OCI-M1 (cell line): ENCODE measurements around the gene MYO1E.
"Not testable (repeated sequence)": the region's sequence is repeated elsewhere in the genome, so short reads cannot be mapped to it uniquely, and the experiment has no call there.

Source experiments
- DNase-seq: peaks from one replicate; lab custom pipeline; 2025; lab: John Stamatoyannopoulos, UW

The MYO1E gene

DNA sequence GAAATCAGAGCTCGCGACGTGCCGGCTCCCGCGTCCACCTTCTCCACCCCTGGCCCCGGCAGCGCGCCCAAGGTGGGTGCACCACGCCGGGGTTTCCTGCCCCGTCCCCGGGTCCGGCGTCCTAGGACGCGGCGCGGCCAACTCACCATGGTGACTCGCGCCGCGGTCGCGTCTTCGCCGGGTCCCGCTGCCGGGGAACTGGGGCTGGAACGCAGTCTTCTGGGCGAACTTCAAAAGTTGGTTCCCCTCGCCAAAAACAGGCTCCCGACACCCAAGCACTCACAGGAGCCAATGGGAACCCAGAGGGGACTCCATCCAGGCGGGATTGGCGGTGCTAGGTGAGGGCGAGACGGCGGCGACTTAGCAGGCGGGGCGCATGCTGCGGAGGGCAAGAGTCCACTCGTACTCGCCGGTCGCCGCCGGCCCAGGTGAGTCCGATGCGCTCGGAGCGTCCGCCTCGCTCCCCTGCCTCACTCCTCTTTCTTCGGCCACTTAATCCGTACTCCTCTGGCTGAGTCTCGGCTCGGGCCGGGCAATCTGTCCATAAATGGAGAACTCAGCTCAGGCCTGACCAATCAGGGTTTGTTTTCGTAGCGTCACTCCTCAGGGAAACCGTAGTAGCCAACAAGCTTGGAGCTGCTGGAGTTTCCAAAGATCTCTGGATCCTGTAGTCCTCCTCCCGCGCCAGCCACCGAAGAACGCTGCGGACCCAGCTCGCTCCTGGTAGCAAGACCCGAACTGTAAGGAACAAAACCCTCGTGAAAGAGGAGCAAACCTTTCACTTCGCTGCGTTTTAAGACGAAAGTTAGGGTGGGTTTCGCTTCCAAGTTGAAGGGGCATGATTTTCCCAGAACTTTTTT, at the start of gene MYO1E:
MYO1E (minus strand) TSS at position 520 of the 860 bp plus-strand sequence; CDS start at position 149, 371 bp downstream.
- peak; percentile 88 for DNase-seq

DNA sequence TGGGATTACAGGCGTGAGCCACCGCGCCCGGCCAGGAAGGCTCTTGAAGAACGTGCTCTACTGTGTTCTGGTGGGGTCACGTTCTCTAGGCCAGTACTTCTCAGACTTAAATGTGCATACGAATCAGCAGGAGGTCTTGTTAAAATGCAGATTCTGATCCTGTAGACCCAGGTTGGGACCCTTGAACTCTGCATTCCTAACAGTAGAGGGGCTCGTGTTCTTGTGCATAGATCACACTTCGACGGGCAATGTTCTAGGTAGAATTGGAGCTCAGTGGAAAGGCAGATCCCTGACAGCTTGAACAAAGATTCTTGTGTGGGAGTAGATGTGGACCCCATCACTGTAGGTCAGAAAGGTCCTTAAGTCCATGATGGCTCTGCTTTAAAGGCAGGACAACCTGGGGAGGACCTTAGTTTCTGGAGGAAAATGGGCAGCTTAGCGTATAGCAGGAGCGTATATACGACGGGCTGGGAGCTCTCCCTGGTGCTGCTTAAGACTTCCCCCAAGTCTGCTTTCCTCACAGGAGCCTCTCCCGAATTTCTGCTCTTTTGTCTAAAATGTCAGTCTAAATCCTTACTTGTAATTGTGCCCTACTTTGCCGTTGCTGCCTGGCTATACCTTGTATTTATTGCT, 48.4 kb upstream of the MYO1E start:
- no peak for DNase-seq

DNA sequence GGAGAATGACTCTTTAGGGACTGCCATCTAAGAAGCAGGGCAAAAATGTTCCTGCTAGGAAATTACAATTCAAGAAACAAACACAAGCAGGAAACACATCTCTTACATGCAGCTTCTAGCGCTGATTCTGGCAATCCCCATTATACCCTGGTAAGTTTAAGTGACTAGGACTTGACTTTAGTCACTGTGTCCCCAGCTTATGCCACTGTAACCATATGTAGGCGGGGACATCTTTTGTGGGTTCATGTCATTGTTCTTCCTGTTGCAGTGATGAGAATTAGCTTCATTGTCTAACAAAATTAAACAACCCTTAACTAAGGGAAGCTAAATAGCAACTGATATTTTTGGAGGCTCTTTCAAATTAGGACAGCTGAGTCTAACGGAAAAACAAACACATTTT, 47.4 kb upstream of the MYO1E start:
- no peak for DNase-seq

DNA sequence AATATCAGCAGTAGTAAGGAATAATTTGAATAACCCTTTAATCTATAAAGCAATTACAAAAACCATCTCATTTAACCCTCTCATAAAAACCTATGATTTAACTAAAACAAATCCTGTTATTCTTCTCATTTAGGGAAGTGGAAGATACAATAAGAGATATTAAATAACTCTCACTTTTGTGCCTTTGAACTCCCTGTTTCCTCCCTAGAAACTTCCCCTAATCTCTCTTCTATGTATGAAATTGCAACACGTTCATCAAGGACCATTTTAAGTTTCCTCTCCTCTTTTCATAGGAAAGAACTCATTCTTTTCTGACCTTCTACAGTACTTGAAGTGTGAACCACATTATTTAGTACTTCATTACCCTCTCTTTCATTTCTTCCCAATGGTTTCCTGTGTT, 46.5 kb upstream of the MYO1E start:
- no peak for DNase-seq

DNA sequence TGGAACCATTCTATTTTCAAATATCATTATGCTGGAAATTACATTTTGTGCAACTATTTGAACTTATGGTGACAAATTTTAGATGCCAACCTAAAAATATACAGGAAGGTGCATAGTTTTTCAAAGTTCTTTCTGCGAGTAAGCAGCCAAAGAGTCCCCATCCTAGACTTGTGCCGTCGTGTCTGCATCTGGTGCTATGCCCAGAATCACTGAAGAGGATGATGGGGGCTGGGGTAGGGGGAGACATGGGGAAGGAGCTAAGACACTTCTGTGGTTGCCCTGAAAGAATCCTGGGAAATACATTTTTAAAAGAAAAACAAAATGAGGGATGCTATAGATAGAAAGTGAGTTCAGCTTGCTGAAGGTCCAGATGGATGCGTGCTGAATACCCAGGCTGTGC, 44.1 kb upstream of the MYO1E start:
- no peak for DNase-seq

DNA sequence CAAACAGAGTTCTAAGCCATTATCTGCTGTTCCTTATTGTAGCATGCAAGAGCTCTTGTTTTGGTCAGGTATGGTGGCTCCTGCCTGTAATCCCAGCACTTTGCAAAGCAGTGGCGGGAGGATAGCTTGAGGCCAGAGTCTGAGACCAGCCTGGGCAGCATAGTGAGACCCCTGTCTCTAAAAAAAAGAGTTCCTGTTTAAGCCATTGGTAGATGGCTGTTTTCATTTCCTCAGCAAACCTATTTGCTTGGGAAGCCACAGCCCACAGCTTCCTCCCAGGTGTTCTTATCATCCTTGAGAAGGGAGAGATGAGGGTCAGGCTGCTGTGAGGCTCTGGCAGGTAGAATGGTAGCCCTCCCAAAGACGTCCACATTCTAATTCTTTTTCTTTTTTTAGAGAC, 40.9 kb upstream of the MYO1E start:
- DNase-seq: no peak

DNA sequence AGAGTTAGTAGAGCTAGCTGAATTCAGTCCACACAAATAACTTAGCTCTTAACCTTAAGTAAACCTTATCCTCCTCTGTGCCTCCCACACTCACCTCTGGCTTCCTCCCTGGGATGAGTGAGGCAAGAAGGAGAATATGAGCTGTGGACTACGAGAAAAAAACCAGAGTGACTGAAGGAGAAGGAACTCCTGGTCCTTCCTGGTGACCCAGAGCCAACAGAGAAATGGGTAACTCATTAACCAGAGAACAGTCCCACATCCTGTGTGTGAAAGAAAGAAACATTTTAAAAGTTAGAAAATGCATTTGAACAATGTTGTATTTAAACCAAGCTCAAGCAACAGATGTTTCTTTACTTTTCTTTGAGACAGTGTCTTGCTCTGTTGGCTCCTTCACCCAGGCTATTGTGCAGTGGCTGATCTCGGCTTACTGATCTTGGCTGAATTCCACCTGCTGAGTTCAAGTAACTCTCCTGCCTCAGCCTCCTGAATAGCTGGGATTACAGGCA, 37.8 kb upstream of the MYO1E start:
- DNase-seq: no peak

DNA sequence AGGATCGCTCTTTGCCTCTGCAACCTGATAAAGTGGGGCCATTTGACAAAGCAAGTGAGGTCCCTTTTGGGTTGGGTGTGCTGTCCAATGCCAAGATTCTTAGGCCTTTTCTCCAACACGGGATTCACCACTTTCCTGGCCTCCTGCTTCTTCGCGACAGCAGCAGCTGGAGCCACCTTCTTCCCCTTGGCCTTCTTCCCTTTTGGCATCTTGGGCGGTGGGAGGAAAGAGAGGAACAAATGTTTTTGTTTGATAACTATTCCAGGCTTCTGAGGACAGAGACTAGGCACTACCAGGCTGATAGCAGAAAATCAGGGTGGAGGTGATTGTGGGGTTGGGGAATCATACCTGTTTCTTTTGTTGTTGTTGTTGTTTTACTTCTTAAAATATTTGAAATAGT, 35.3 kb upstream of the MYO1E start:
- no peak for DNase-seq

DNA sequence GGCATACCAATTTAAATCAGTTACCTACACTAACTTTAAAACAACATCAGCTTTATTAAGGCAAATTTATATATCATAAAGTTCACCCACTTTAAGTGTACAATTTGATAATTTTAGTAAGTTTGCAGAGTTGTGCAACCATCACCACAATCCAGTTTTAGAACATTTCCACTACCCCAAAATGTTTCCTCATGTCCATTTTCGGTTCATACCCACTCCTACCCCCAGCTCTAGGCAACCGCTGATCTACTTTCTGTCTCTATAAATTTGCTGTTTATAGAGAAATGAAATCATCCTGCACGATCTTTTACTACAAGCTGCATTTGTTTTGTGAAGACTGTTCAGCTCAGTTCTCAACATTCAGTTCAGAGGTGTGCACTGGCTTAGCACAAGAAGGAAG, 33.8 kb upstream of the MYO1E start:
- no peak for DNase-seq

DNA sequence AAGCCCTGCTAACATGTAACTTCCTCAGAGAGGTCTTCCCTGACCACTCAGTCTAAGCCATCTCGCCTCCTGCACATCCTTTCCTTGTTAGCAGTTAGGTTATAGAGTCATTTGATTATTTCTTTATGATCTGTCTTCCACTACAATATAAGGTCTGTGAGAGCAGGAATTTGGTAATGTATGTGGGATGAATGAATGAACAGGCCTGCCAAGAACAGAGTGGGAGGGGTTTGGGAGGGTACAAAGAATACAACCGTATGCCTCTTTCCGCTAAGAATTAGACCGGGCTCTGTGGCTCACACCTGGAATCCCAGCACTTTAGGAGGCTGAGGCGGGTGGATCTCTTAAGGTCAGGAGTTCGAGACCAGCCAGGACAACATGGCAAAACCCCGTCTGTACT, 32.4 kb upstream of the MYO1E start:
- DNase-seq: no peak

DNA sequence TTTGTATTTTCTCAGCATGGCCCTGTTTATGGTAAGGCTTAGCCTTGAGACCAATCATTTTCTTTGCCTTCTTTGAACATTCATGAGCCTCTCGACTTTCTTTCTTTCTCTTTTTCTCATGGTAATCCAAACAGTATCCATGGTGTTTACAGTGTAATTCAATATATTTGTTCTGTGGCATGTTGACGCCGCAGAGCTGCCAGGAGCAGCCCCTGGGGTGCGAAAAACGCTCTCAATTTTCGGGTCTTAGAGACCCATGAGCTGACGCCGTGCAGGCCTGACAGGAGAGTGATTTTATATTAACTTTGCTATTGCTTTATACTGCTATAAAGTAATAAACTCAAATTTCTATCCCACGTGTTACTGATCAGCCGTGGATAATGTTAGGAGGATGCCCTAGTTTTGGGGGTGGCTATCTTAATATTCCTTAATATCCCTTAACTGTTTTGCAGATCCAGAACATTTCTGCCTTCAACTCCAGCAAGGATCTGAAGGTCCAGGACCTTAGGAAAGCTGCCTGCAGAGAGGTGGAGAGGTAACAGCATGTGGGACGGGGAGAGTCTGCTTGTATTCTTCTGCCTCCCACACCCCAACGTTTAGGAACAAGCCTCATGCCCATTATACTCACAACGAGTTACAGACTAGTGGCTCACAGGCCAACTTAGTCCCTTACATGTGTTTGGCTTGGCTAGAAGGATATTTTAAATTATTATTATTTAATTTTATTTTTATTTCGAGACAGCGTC, 29.3 kb upstream of the MYO1E start:
- no peak for DNase-seq

DNA sequence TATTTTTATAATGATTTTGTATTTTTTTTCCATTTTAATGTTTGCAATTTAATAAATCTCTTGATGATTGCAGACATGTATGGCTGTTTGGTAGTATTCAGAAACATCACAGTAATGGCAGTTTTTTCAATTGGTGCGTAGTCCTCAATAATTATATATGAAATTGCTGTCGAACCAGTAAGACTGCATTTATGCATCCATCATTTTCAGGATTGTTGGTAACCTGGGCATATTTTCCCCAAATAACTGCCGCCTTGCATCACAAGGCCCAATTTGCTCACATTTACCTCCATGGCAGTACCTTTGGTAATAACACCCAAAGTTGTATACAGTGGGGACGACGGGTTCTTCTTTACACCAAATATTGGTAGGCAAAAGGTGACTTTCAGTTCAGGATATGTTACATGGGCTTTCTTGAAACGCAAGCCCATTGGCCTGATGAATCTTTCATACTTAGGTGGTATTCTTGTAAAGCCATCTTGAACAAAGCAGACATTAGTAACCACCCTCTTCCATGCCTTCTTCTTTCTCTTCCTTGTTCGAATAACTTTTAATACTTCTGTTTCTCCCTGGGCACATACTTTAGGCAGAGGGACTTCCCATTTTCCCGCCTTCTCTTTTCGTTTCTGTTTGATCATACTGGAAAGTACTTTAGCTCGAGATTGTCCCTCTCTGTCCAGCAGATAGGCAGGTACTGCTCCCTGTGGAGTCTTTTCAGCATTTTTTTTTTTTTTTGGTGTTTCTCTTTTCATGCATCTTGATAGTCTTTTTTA, 28.6 kb upstream of the MYO1E start:
- DNase-seq: not testable (repeated sequence)

DNA sequence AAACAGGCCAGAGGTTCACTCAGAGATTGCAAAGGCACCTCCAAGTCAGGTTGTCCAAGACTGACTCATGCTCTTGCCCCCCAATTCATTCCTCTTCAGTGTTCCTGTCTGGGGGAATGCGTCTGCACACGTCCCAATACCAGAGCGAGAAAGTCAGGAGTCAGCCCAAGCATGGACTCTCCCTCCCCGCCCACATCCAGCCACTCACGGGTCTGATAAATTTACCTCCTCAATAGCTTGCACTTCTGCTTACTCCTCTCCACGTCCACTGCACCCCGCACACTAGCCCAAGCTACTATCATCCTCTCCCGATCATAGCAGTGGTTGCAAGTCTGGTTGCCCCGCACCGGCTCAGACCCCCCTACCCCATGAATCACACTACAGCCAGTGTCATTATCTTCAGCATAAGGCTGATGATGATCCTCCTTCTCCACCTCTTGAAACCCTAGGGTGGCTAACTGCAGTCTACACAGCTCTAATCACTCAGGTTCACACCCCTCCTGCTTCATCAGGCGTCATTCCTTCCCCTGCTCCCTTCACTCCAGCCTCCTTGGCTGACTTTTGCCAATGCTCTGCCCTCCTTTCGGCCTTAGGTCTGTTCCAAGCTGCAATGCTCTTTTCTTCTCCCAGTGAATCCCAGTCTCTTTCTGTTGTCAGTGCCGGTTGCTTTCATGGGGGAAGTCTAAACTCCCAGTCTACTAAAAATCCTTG, 27.6 kb upstream of the MYO1E start:
- DNase-seq: no peak

DNA sequence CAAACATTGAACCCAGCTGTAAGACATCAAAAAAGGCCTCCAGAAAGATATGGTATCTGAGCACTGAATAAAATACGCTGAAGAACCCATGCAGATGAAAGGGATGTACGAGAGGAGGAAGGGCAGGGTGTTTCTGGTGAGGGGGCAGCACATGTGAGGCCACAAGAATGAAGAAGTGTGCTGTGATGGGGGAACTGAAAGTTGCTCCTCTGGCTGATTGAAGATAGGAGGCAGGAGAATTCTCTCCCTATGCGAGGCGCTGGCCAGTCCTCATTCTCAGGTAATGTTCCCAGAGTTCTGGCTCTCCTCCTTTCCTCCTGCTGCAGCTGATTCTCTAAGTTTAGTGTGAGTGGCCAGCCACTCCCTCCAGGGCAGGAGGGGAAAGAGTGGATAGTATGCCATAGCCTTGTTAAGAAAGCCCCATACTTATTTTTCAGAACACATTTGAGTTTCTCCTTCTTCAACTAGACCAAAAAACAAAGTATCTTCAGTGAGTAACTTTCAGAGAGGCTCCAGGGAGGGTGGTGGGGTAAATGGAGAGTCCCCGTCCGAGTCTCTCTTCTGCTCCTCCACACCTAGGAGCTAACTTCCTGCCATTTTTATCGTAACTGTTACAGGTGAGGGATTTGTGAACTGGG, 26.9 kb upstream of the MYO1E start:
- peak; percentile 41 for DNase-seq

DNA sequence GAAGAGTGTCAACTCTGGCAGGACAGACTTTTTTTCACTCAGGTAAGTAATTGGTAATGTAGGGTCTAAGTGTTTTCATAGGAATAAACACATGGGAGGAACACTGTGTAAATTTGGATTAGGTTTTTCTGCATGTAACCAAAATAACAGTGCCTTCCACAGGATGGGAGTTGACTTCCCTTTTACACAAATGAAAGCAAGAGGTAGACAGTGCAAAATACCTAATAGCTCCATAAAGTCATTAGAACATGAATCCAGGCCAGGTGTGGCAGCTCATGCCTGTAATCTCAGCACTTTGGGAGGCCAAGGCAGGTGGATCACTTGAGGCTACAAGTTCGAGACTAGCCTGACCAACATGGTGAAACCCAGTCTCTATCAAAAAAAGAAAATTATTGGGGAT, 25.5 kb upstream of the MYO1E start:
- DNase-seq: no peak

DNA sequence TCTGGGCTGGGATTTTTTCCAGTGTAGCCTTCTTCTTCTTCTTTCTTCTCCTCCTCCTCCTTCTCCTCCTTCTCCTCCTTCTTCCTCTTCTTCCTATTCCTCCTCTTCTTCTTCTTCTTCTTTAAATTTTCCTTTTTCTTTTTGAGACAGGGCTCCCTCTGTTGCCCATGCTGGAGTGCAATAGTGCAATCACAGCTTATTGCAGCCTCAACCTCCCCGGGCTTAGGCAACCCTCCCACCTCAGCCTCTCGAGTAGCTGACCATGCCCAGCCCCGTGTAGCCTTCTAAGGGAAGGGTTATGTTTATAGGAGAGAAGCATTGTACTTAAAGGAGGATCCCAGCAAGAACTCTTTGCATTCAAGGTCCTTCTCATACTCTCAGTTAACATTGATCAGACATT, 24.0 kb upstream of the MYO1E start:
- DNase-seq: no peak

DNA sequence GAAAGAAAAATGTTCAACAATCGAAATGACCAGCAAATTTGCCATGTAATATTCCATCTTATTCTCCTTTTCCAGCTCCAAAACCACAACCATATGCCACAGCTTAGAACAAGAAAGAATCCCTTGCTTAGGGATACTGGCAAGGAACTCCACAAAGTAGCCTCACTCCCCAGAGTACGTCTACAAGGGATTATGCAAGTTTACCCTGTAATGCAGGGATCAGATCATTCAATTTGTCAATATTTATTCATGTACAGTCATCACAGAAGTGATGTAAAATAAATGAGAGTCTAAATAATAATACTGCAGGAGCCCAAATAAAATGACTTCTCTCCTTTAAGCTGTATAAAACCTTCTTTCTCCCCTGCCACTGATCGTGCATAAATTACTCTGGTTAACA, 23.5 kb upstream of the MYO1E start:
- no peak for DNase-seq

DNA sequence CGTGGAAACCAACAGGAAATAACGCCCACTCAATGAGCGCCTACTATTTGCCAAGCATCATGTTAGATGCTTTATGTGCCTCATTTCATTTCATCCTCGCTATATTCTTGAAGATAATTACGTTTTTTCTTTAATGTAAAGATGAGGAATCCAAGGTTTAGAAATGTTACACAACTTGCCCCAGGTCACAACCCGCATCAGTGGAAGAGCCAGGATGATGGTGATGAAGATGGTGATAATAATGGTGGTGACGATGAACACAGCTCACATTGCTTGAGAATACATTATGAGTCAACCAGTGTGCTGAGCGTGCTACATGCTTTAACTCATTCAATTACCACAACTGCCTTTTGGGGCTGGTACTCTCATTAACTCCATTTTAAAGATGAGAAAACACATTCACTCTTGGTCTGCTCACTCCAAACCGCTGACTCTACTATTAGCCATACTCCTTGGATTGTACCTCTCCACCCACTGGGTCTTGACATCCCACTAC, 21.5 kb upstream of the MYO1E start:
- DNase-seq: no peak

DNA sequence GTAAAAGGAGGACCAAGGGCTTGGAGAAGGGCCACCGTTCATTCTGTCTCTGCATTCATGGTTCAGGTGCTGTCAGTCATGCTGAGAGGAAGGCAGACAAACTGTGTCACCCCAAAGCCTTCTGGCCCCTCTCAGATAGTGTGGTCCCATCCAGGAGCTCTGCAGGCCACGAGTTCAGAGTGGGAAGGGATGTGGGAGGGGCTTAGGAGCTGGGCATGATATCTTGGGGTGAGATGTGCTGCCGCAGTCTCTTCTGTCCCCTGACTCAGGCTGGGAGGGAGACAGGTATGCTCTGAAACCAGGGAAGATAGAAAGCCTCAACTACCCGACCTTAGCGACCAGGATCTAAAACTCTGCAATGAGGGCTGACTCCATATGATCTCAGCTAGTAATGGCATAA, 19.6 kb upstream of the MYO1E start:
- DNase-seq: no peak

DNA sequence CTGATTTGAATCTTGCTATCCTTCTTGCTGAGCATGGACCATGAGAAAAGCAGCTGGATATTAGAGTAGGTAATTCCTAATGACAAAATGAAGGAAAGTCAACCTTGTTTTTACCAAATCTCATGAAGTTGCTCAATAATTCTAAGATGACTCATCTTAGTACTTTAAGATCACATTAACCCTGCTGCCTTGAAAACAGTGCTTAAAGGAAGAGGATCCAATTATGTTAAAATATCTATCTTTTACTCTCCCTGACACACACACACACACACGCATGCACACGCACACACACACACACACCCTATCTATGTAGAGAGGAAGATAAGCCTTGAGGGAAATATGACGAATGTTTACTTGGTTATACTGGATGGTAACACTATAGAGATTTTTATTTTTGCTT, 16.0 kb upstream of the MYO1E start:
- DNase-seq: no peak
